IMR-90 (cell line): ENCODE measurements around the gene ITPR3. TPM values are rescaled to one million over a fixed set of nuclear protein-coding genes. Genes with fewer than 3 reads are reported as not detected.

Experiments used
- ATAC-seq: fragments of 200-7000 bp; cut with Tn5 transposase; 2 replicates; pipeline ENCODE4 v1.9.1; 2020; ENCODE audit warnings: low read depth, mild to moderate bottlenecking, moderate library complexity
- BruUV-seq: library from RNA; stranded (reverse); fragments of 400-500 nt; replicated peaks from 2 replicates; lab custom pipeline; 2021; lab: Mats Ljungman, UMichigan
- CTCF ChIA-PET: fragments of 300-600 bp; formaldehyde crosslinking; extraction: SDS; loops from one replicate; lab custom pipeline; 2021; ENCODE audit warnings: antibody characterized with exemption; lab: Yijun Ruan, JAX
- POLR2A ChIA-PET: fragments of 300-600 bp; sonication (Branson Sonifier 250); formaldehyde crosslinking; loops from one replicate; lab custom pipeline; 2022; ENCODE audit warnings: antibody characterized with exemption; ENCODE audit not compliant: unreplicated experiment; lab: Charles Lee
- DNase-seq: peaks from one replicate; pipeline ENCODE4 v3.0.0; 2013
- H2AFZ ChIP-seq: replicated peaks from 2 replicates; pipeline ENCODE3; 2013; ENCODE audit warnings: low read length, mild to moderate bottlenecking; ENCODE audit not compliant: poor library complexity
- H2AK5ac ChIP-seq: 2 replicates; pipeline ENCODE4 v1.6.1; 2013; ENCODE audit warnings: low read depth, low read length, inconsistent platforms
- H2AK9ac ChIP-seq: replicated peaks from 2 replicates; pipeline ENCODE3; 2013; ENCODE audit warnings: mild to moderate bottlenecking, low read depth, low read length, moderate library complexity; ENCODE audit not compliant: poor library complexity
- H2BK120ac ChIP-seq: 2 replicates; pipeline ENCODE4 v1.6.1; 2013; ENCODE audit warnings: low read depth, low read length, inconsistent platforms
- H2BK15ac ChIP-seq: 3 replicates; pipeline ENCODE4 v1.6.1; 2013; ENCODE audit warnings: low read depth, low read length, inconsistent platforms
- H2BK20ac ChIP-seq: 2 replicates; pipeline ENCODE4 v1.6.1; 2013; ENCODE audit warnings: low read depth, mild to moderate bottlenecking, inconsistent platforms, low read length, moderate library complexity
- H2BK5ac ChIP-seq: 2 replicates; pipeline ENCODE4 v1.6.1; 2013; ENCODE audit warnings: mild to moderate bottlenecking, low read depth, low read length, inconsistent platforms; ENCODE audit not compliant: poor library complexity, severe bottlenecking
- H3K14ac ChIP-seq: replicated peaks from 2 replicates; pipeline ENCODE4 v1.6.1; 2013; ENCODE audit warnings: low read depth, low read length, inconsistent platforms
- H3K18ac ChIP-seq: 2 replicates; pipeline ENCODE4 v1.6.1; 2013; ENCODE audit warnings: low read depth, low read length, control low read depth
- H3K23ac ChIP-seq: 2 replicates; pipeline ENCODE4 v1.6.1; 2013; ENCODE audit warnings: low read depth, low read length, inconsistent platforms
- H3K27ac ChIP-seq: 2 replicates; pipeline ENCODE4 v1.5.1; 2013; ENCODE audit warnings: mild to moderate bottlenecking, control low read depth, low read length; ENCODE audit not compliant: insufficient read depth
- H3K27me3 ChIP-seq: 2 replicates; pipeline ENCODE4 v1.6.1; 2013; ENCODE audit warnings: low read length; ENCODE audit not compliant: control insufficient read depth, insufficient read depth
- H3K36me3 ChIP-seq: 2 replicates; pipeline ENCODE4 v1.6.1; 2013; ENCODE audit warnings: low read length, mixed read lengths; ENCODE audit not compliant: control insufficient read depth, insufficient read depth
- H3K4ac ChIP-seq: 2 replicates; pipeline ENCODE4 v1.6.1; 2013; ENCODE audit warnings: low read depth, low read length, inconsistent platforms
- H3K4me1 ChIP-seq: 2 replicates; pipeline ENCODE4 v1.6.1; 2013; ENCODE audit warnings: low read length, mixed read lengths; ENCODE audit not compliant: control insufficient read depth, insufficient read depth
- H3K4me2 ChIP-seq: 2 replicates; pipeline ENCODE4 v1.6.1; 2013; ENCODE audit warnings: low read depth, mild to moderate bottlenecking, control low read depth, low read length, moderate library complexity
- H3K4me3 ChIP-seq: 2 replicates; pipeline ENCODE4 v1.5.1; 2013; ENCODE audit warnings: low read depth, mild to moderate bottlenecking, control low read depth, low read length, moderate library complexity; ENCODE audit not compliant: insufficient read depth
- H3K56ac ChIP-seq: 2 replicates; pipeline ENCODE4 v1.6.1; 2013; ENCODE audit warnings: low read length, inconsistent platforms; ENCODE audit not compliant: insufficient read depth; ENCODE audit errors: extremely low read depth
- H3K79me1 ChIP-seq, 2 experiments: 2 replicates each; pipeline ENCODE4 v1.6.1; 2013; ENCODE audit warnings: low read length in 2 of 2, inconsistent platforms in 1 of 2, low read depth in 1 of 2
- H3K9ac ChIP-seq: 2 replicates; pipeline ENCODE4 v1.6.1; 2013; ENCODE audit warnings: low read depth, low read length, control low read depth
- H3K9me1 ChIP-seq: 2 replicates; pipeline ENCODE4 v1.6.1; 2013; ENCODE audit warnings: low read length, inconsistent platforms; ENCODE audit not compliant: insufficient read depth
- H3K9me3 ChIP-seq: 2 replicates; pipeline ENCODE4 v1.6.1; 2013; ENCODE audit warnings: low read length; ENCODE audit not compliant: control insufficient read depth, insufficient read depth
- H4K20me1 ChIP-seq: 2 replicates; pipeline ENCODE4 v1.6.1; 2013; ENCODE audit warnings: low read length, inconsistent platforms; ENCODE audit not compliant: insufficient read depth
- H4K5ac ChIP-seq: 2 replicates; pipeline ENCODE4 v1.6.1; 2013; ENCODE audit warnings: mild to moderate bottlenecking, low read depth, low read length, control low read depth
- H4K8ac ChIP-seq, 2 experiments: 2 replicates each; pipeline ENCODE4 v1.6.1; 2013; ENCODE audit warnings: low read depth in 2 of 2, low read length in 2 of 2, control low read depth in 1 of 2, inconsistent platforms in 1 of 2
- H4K91ac ChIP-seq: 2 replicates; pipeline ENCODE4 v1.6.1; 2013; ENCODE audit warnings: low read depth, low read length, inconsistent platforms; ENCODE audit not compliant: insufficient read depth
- CEBPB ChIP-seq: IDR thresholded peaks from 2 replicates; pipeline ENCODE4 v1.6.1; 2012; ENCODE audit warnings: low read depth, low read length, improper control_type of control experiment
- CHD1 ChIP-seq: IDR thresholded peaks from 2 replicates; pipeline ENCODE4 v1.6.1; 2012; ENCODE audit warnings: low read depth, low read length, improper control_type of control experiment
- FOS ChIP-seq: fragments of 150-350 bp; IDR thresholded peaks from 2 replicates; pipeline ENCODE4 v1.6.1; 2016; ENCODE audit warnings: low read depth, low read length
- MAFK ChIP-seq: IDR thresholded peaks from 2 replicates; pipeline ENCODE4 v1.6.1; 2012; ENCODE audit warnings: low read depth, low read length, improper control_type of control experiment
- MAZ ChIP-seq: IDR thresholded peaks from 2 replicates; pipeline ENCODE4 v1.6.1; 2012; ENCODE audit warnings: low read depth, mild to moderate bottlenecking, low read length, improper control_type of control experiment, moderate library complexity, borderline replicate concordance
- MXI1 ChIP-seq: IDR thresholded peaks from 2 replicates; pipeline ENCODE4 v1.6.1; 2012; ENCODE audit warnings: low read depth, mild to moderate bottlenecking, low read length, moderate library complexity, borderline replicate concordance
- NFE2L2 ChIP-seq: fragments of 150-350 bp; IDR thresholded peaks from 2 replicates; pipeline ENCODE4 v1.6.1; 2016; ENCODE audit warnings: low read depth, mild to moderate bottlenecking, low read length
- RAD21 ChIP-seq: IDR thresholded peaks from 2 replicates; pipeline ENCODE4 v1.6.1; 2012; ENCODE audit warnings: low read length, improper control_type of control experiment
- RCOR1 ChIP-seq: IDR thresholded peaks from 2 replicates; pipeline ENCODE4 v1.6.1; 2012; ENCODE audit warnings: mild to moderate bottlenecking, low read length, improper control_type of control experiment; ENCODE audit not compliant: insufficient replicate concordance
- RFX5 ChIP-seq: IDR thresholded peaks from 2 replicates; pipeline ENCODE4 v1.8.0; 2012; ENCODE audit warnings: low read depth, mild to moderate bottlenecking, low read length, moderate library complexity
- SMC3 ChIP-seq: fragments of 150-350 bp; IDR thresholded peaks from 2 replicates; pipeline ENCODE4 v1.6.1; 2016; ENCODE audit warnings: low read depth, mild to moderate bottlenecking, antibody characterized with exemption, low read length, moderate library complexity
- USF2 ChIP-seq: fragments of 150-350 bp; IDR thresholded peaks from 2 replicates; pipeline ENCODE4 v1.6.1; 2017; ENCODE audit warnings: mild to moderate bottlenecking, antibody characterized with exemption, low read length, low read depth
- WGBS, 2 experiments: methylation state at CpG; one replicate each; pipeline versions ENCODE4 v1.1.5 to v1.1.7; 2013; ENCODE audit warnings: missing lambda C conversion rate in 2 of 2; ENCODE audit not compliant: insufficient read length in 1 of 2; ENCODE audit errors: extremely low coverage in 2 of 2; 5-methylcytosine and 5-hydroxymethylcytosine counted together
- dilution Hi-C: fragments of 300-500 bp; cut with HindIII; formaldehyde crosslinking; loops from one replicate; pipeline ENCODE4 v1.14.3; 2018; ENCODE audit warnings: low sequenced_read_pairs; ENCODE audit not compliant: unreplicated experiment
- in situ Hi-C: fragments of 300-500 bp; cut with MboI; formaldehyde crosslinking; loops from 3 replicates; pipeline ENCODE4 v1.14.3; 2019; ENCODE audit warnings: low sequenced_read_pairs, inconsistent platforms, mixed read lengths
- intact Hi-C: fragments of 100-400 bp; cut with micrococcal nuclease; formaldehyde crosslinking; loops from 2 replicates; pipeline ENCODE4 v1.10.0; 2022
- polyA plus RNA-seq, 3 experiments: library from polyadenylated mRNA; depleted of rRNA; stranded (reverse); fragments of >200 nt; gene quantifications; 2 replicates each; pipeline ENCODE4 v1.2.3, GENCODE V29; 2012; ENCODE audit warnings: low replicate concordance in 1 of 3
- total RNA-seq: library from RNA; depleted of rRNA; stranded (reverse); fragments of >200 nt; gene quantifications from 2 replicates; pipeline ENCODE4 v1.2.3, GENCODE V29; 2012
- TF ChIP-seq, protein P1 (sequence below): conservative IDR thresholded peaks from 2 replicates; pipeline ENCODE4 v1.5.1; 2012; ENCODE audit warnings: mild to moderate bottlenecking, low read depth, low read length, improper control_type of control experiment

Gene ITPR3
- total and polyA plus RNA-seq, 2 of the 4 experiments (the other 2 are of a cell fraction): 1.6 to 3.7 TPM

DNA sequence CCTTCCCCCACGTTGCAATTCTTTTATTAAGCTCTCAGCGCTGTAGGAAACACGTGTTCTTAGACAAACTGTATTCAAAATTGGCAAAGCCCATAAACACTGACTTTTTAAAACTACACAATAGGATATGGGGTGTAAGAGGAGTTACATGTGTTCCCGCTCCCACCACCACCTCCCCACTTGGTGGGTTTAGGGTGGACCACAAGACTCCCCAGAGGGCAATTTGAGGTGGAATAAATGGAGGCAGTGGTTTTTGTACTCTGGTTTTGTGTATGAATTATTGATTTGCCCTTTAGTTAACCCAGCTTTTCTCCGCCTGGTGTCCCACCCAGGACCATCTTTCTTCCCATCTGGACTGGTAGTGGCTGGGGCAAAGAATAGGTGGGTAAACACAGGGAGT is 86.6 kb downstream of the ITPR3 start (continued):
- TF ChIP-seq USF2: no peak

DNA sequence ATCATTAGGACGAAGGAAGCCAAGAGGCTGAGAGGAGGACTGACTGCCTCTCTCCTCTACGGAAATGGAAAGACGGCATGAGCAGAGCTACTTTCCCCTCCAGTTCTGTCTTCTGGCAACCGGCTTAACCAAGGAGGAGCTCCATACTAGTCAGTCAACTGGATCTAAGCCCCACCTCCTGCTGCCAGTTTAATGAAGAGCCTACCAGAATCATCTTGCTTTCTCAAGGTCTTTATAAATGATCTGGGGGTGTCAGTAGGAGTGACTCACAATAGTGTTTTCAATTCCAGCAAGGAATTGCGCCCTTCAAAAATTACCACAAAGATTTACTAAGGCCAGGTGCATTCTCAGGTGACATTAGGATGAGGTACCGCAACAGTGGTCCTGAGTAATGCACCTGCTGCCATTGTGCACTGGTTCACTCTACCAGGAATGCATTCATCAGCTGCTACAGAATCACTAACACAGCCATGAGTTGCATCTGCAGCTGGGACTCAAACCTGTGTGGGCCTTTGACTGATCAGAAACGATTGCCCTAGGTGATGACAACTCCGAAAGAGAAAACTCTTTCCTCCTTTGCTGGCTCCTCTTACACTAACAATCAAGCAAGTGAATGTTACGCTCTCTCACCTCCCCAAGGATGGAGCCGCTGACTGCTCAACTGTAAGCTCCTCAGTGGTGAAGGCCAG is 87.5 kb downstream of the ITPR3 start:
- Histone ChIP-seq H3K4ac (no peak overlapping the region), H3K23ac (no peak overlapping the region), H3K9ac (no peak overlapping the region), H2BK120ac (no peak overlapping the region), H3K79me1 (peaks cover 17 to 47% of the 10 kb centered on the region in 2 experiments), H3K9me1 (peaks cover 15% of the 10 kb centered on the region), H2AK5ac (no peak overlapping the region), H3K4me1 (peaks cover 7% of the 10 kb centered on the region), H3K27ac (no peak overlapping the region), H3K9me3 (no peaks in the 10 kb centered on the region), H3K36me3 (peaks cover 9% of the 10 kb centered on the region), H3K18ac (no peak overlapping the region), H2AFZ (no peak overlapping the region), H4K91ac (no peak overlapping the region), H3K56ac (no peak overlapping the region), H3K4me2 (no peak overlapping the region), H3K27me3 (no peaks in the 10 kb centered on the region), H2BK20ac (no peak overlapping the region), H3K14ac (no peak overlapping the region), H4K8ac (no peak overlapping the region), H4K20me1 (no peaks in the 10 kb centered on the region), H3K4me3 (no peak overlapping the region), H4K5ac (no peak overlapping the region), H2BK15ac (no peak overlapping the region), H2AK9ac (no peak overlapping the region), H2BK5ac (no peak overlapping the region)
- ChIA-PET CTCF (no interaction called here), POLR2A (no interaction called here)
- 85% methylated on average over 4 of the region's 10 CpGs; no CpG with 5 or more reads in 1 of the 2 experiments for WGBS, 2 experiments
- ATAC-seq (no peak), DNase-seq (no peak)
- intact Hi-C loops: no loop called here
- no TSS peak for BruUV-seq
- dilution Hi-C loops: no loop called here
- in situ Hi-C loops: loop anchor here (10.0 kb wide), 1 partner anchor 254 kb away; the partner anchor contains the start of gene ZBTB9
- TF ChIP-seq SMC3: no peak
- TF ChIP-seq CEBPB: no peak
- no peak for TF ChIP-seq NFE2L2
- no peak for TF ChIP-seq MXI1
- no peak for TF ChIP-seq RFX5
- no peak for TF ChIP-seq CHD1
- TF ChIP-seq, protein P1, sequence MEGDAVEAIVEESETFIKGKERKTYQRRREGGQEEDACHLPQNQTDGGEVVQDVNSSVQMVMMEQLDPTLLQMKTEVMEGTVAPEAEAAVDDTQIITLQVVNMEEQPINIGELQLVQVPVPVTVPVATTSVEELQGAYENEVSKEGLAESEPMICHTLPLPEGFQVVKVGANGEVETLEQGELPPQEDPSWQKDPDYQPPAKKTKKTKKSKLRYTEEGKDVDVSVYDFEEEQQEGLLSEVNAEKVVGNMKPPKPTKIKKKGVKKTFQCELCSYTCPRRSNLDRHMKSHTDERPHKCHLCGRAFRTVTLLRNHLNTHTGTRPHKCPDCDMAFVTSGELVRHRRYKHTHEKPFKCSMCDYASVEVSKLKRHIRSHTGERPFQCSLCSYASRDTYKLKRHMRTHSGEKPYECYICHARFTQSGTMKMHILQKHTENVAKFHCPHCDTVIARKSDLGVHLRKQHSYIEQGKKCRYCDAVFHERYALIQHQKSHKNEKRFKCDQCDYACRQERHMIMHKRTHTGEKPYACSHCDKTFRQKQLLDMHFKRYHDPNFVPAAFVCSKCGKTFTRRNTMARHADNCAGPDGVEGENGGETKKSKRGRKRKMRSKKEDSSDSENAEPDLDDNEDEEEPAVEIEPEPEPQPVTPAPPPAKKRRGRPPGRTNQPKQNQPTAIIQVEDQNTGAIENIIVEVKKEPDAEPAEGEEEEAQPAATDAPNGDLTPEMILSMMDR: no peak
- TF ChIP-seq MAZ: no peak
- no peak for TF ChIP-seq FOS
- TF ChIP-seq RAD21: no peak
- no peak for TF ChIP-seq MAFK
- TF ChIP-seq RCOR1: no peak
